K562 (cell line): ENCODE results near the gene VGLL4. TPM values are rescaled to one million over a fixed set of nuclear protein-coding genes. Genes with fewer than 3 reads are reported as not detected.

Experiments used
- CHAMP1 ChIP-seq: fragments of 450-650 bp; IDR thresholded peaks from 2 replicates; pipeline ENCODE4 v1.6.1; 2016; ENCODE audit warnings: mild to moderate bottlenecking
- EGR1 ChIP-seq: fragments of 450-650 bp; conservative IDR thresholded peaks from 2 replicates; pipeline ENCODE4 v1.6.1; 2017; ENCODE audit warnings: mild to moderate bottlenecking
- FOXP1 ChIP-seq: sonication (generic); formaldehyde crosslinking; IDR thresholded peaks from 2 replicates; pipeline ENCODE4 v1.8.0; 2022; ENCODE audit warnings: mild to moderate bottlenecking, missing genetic modification reagents
- GTF2F1 ChIP-seq: IDR thresholded peaks from 2 replicates; pipeline ENCODE4 v1.6.1; 2011; ENCODE audit warnings: low read depth, low read length, improper control_type of control experiment
- KAT8 ChIP-seq: fragments of 450-650 bp; IDR thresholded peaks from 2 replicates; pipeline ENCODE4 v1.6.1; 2016; ENCODE audit warnings: low read depth, mild to moderate bottlenecking
- MAZ ChIP-seq, 2 experiments: fragments of 450-650 bp in 1 of 2; sonication (generic) in 1 of 2; formaldehyde crosslinking; IDR thresholded peaks in 1 of 2; conservative IDR thresholded peaks in 1 of 2; 2 replicates each; pipeline versions ENCODE4 v1.4.0 to v1.5.0; 2020; ENCODE audit warnings: mild to moderate bottlenecking in 1 of 2, missing genetic modification reagents in 1 of 2
- SNIP1 ChIP-seq: fragments of 450-650 bp; IDR thresholded peaks from 2 replicates; pipeline ENCODE4 v1.7.1; 2017; ENCODE audit warnings: low read depth, mild to moderate bottlenecking
- SRSF3 ChIP-seq: fragments of 200-400 bp; formaldehyde crosslinking; IDR thresholded peaks from 2 replicates; pipeline ENCODE4 v1.6.1; 2016; ENCODE audit warnings: mild to moderate bottlenecking, low read length, moderate library complexity; ENCODE audit not compliant: insufficient read depth
- TCF7 ChIP-seq: sonication (generic); IDR thresholded peaks from 2 replicates; pipeline ENCODE4 v1.6.1; 2016; ENCODE audit warnings: antibody characterized with exemption, borderline replicate concordance
- YY1 ChIP-seq, 3 experiments: IDR thresholded peaks; 2 replicates each; pipeline ENCODE4 v1.6.1; 2011; ENCODE audit warnings: low read length in 2 of 3, mild to moderate bottlenecking in 2 of 3, moderate library complexity in 2 of 3, borderline replicate concordance in 1 of 3, control low read depth in 1 of 3, low read depth in 1 of 3; ENCODE audit not compliant: insufficient read depth in 3 of 3, insufficient replicate concordance in 2 of 3, control insufficient read depth in 1 of 3, insufficient read length in 1 of 3; ENCODE audit errors: extremely low read depth in 1 of 3
- ZBTB34 ChIP-seq: fragments of 250-450 bp; sonication (Bioruptor Pico); IDR thresholded peaks from 2 replicates; pipeline ENCODE4 v1.8.0; 2021; ENCODE audit warnings: mild to moderate bottlenecking, moderate library complexity
- ZNF696 ChIP-seq: fragments of 250-450 bp; sonication (Bioruptor Pico); conservative IDR thresholded peaks from 2 replicates; pipeline ENCODE4 v1.4.0; 2020; ENCODE audit warnings: mild to moderate bottlenecking, moderate library complexity
- polyA plus RNA-seq, 8 experiments: library from polyadenylated mRNA; depleted of rRNA in 4 of 8; stranded (reverse) in 5 of 8; unstranded in 3 of 8; fragments of >200 nt; fragmentation: Nextera tagmentation in 2 of 8; fragmentation: Illumina TruSeq in 1 of 8; extraction: Ambion mirVana in 2 of 8; extraction: Trizol in 1 of 8; gene quantifications; 2 replicates each; pipeline versions ENCODE4 v1.2.1 to v1.2.3, GENCODE V29; 2011 to 2014; ENCODE audit warnings: inconsistent platforms in 1 of 8, missing spikeins in 1 of 8
- total RNA-seq, 7 experiments: library from RNA; depleted of rRNA in 6 of 7; stranded (reverse); fragments of >200 nt in 6 of 7; fragmentation: Illumina TruSeq in 2 of 7; extraction: Trizol in 2 of 7; gene quantifications; 2 replicates each; pipeline versions ENCODE4 v1.2.1 to v1.2.3, GENCODE V29; 2011 to 2021; ENCODE audit warnings: low replicate concordance in 1 of 7
- TF ChIP-seq, protein P1 (sequence below): fragments of 200-800 bp; sonication (Bioruptor generic); IDR thresholded peaks from 2 replicates; pipeline ENCODE4 v1.6.1; 2017; ENCODE audit warnings: missing genetic modification characterization, missing compliant biosample characterization
- TF ChIP-seq, protein P2 (sequence below): fragments of 450-650 bp; IDR thresholded peaks from 2 replicates; pipeline ENCODE4 v1.6.1; 2016; ENCODE audit warnings: low read depth

Gene VGLL4
- total and polyA plus RNA-seq, 9 of the 15 experiments (the other 6 are each of a cell fraction or from before 2014, with no cell fraction given), result 0.27 to 10.9 (median 8.6) TPM

- TF ChIP-seq EGR1 (no peak), ZBTB34 (CRISPR knock-in tag) (no peak), TCF7 (no peak), MAZ (CRISPR knock-in tag; conservative IDR thresholded peaks at IDR 0.05 in 1 of 2, IDR thresholded peaks at IDR 0.05 in 1 of 2) (peak; percentile 26 to 38; a peak in 2 of 4 replicates), FOXP1 (CRISPR knock-in tag) (no peak), KAT8 (no peak), GTF2F1 (no peak), ZNF696 (CRISPR knock-in tag) (no peak), CHAMP1 (no peak), SNIP1 (no peak), SRSF3 (no peak), YY1 (IDR thresholded peaks at IDR 0.05; ENCODE audit: borderline replicate concordance in 1 of 3, control insufficient read depth in 1 of 3, extremely low read depth in 1 of 3, insufficient read depth in 3 of 3, insufficient read length in 1 of 3, insufficient replicate concordance in 2 of 3, low read depth in 1 of 3, low read length in 2 of 3) (peak in 2 of 3 experiments; percentile 38 to 64)
- TF ChIP-seq, protein P1, sequence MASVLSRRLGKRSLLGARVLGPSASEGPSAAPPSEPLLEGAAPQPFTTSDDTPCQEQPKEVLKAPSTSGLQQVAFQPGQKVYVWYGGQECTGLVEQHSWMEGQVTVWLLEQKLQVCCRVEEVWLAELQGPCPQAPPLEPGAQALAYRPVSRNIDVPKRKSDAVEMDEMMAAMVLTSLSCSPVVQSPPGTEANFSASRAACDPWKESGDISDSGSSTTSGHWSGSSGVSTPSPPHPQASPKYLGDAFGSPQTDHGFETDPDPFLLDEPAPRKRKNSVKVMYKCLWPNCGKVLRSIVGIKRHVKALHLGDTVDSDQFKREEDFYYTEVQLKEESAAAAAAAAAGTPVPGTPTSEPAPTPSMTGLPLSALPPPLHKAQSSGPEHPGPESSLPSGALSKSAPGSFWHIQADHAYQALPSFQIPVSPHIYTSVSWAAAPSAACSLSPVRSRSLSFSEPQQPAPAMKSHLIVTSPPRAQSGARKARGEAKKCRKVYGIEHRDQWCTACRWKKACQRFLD (CRISPR knock-in tag), result peak; percentile 90
- TF ChIP-seq, protein P2, sequence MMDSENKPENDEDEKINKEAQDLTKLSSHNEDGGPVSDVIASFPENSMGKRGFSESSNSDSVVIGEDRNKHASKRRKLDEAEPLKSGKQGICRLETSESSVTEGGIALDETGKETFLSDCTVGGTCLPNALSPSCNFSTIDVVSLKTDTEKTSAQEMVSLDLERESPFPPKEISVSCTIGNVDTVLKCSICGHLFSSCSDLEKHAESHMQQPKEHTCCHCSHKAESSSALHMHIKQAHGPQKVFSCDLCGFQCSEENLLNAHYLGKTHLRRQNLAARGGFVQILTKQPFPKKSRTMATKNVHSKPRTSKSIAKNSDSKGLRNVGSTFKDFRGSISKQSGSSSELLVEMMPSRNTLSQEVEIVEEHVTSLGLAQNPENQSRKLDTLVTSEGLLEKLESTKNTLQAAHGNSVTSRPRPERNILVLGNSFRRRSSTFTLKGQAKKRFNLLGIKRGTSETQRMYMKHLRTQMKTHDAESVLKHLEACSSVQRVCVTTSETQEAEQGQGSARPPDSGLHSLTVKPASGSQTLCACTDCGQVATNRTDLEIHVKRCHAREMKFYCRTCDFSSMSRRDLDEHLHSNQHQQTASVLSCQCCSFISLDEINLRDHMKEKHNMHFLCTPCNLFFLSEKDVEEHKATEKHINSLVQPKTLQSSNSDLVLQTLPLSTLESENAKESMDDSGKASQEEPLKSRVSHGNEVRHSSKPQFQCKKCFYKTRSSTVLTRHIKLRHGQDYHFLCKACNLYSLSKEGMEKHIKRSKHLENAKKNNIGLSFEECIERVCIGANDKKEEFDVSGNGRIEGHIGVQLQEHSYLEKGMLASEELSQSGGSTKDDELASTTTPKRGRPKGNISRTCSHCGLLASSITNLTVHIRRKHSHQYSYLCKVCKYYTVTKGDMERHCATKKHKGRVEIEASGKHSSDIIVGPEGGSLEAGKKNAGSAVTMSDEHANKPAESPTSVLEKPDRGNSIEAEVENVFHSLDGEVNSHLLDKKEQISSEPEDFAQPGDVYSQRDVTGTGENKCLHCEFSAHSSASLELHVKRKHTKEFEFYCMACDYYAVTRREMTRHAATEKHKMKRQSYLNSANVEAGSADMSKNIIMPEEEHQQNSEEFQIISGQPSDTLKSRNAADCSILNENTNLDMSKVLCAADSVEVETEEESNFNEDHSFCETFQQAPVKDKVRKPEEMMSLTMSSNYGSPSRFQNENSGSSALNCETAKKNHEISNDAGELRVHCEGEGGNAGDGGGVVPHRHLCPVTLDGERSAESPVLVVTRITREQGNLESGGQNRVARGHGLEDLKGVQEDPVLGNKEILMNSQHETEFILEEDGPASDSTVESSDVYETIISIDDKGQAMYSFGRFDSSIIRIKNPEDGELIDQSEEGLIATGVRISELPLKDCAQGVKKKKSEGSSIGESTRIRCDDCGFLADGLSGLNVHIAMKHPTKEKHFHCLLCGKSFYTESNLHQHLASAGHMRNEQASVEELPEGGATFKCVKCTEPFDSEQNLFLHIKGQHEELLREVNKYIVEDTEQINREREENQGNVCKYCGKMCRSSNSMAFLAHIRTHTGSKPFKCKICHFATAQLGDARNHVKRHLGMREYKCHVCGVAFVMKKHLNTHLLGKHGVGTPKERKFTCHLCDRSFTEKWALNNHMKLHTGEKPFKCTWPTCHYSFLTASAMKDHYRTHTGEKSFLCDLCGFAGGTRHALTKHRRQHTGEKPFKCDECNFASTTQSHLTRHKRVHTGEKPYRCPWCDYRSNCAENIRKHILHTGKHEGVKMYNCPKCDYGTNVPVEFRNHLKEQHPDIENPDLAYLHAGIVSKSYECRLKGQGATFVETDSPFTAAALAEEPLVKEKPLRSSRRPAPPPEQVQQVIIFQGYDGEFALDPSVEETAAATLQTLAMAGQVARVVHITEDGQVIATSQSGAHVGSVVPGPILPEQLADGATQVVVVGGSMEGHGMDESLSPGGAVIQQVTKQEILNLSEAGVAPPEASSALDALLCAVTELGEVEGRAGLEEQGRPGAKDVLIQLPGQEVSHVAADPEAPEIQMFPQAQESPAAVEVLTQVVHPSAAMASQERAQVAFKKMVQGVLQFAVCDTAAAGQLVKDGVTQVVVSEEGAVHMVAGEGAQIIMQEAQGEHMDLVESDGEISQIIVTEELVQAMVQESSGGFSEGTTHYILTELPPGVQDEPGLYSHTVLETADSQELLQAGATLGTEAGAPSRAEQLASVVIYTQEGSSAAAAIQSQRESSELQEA, result no peak
Observed at GRCh38 chr3:11643605-11644087, at the start of gene VGLL4 (continued).
